Measurements from ENCODE around the gene DNAJC13. TPM values are rescaled to one million over a fixed set of nuclear protein-coding genes. Genes with fewer than 3 reads are reported as not detected.

The DNAJC13 gene
- total RNA-seq, 1 experiment from 2014 or later, result 18.1 TPM

DNA sequence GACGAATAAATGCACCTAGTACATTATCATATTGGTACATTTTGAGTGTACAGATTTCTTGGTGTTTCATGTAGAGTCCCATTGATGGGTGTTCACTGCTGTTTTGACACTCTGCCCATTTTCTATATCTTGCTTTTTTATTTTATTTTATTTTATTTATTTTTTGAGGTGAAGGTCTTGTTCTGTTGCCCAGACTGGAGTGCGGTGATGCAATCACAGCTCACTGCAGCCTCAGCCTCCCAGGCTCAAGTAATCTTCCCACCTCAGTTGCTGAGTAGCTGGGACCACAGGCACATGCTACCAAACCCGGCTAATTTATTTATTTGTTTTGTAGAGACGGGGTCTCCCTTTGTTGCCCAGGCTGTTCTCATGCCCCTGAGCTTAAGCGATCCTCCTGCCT lies 44.2 kb downstream of the DNAJC13 start:
- H4K5ac ChIP-seq (ENCODE audit: insufficient read length, low read depth, low read length), result no peak overlapping the region
- no peak overlapping the region for H3K4me3 Mint-ChIP-seq
- no peak overlapping the region for H4K8ac ChIP-seq (replicated peaks; ENCODE audit: insufficient read length, low read depth, low read length)
- no peak overlapping the region for H4K91ac ChIP-seq (ENCODE audit: insufficient read length, low read depth, low read length)
- no peak overlapping the region for H3K9ac ChIP-seq (ENCODE audit: extremely low read depth, insufficient read length, low read length)
- H3K79me2 ChIP-seq (ENCODE audit: insufficient read depth, low read length), result no peaks in the 10 kb centered on the region
- H3K18ac ChIP-seq (ENCODE audit: insufficient read length, low read depth, low read length), result no peak overlapping the region
- no peak overlapping the region for H3T11ph ChIP-seq (ENCODE audit: low read length)
- H3K4me2 ChIP-seq (ENCODE audit: insufficient read depth, insufficient read length, low read length), result no peak overlapping the region
- peaks cover 14 to 51% (median 29%) of the 10 kb centered on the region in 3 experiments; a peak in 6 of 7 replicates for H3K36me3 Mint-ChIP-seq (ENCODE audit: insufficient read depth in 1 of 3, low read depth in 3 of 3)
- H2BK120ac ChIP-seq (ENCODE audit: low read depth, low read length, poor library complexity, severe bottlenecking), result no peak overlapping the region
- H3K27ac ChIP-seq (ENCODE audit: insufficient read length, low read depth, low read length), result no peak overlapping the region
- H3K9me3 Mint-ChIP-seq, result no peaks in the 10 kb centered on the region
- H3K4me1 Mint-ChIP-seq, result no peaks in the 10 kb centered on the region
- no peaks in the 10 kb centered on the region for H3K79me1 ChIP-seq (ENCODE audit: insufficient read depth, low read depth, low read length, poor library complexity, severe bottlenecking)
- no CpG with 5 or more reads among the region's 5 CpGs for WGBS (ENCODE audit: extremely low coverage, insufficient read length, low lambda C conversion rate)
- no peak overlapping the region for H2BK20ac ChIP-seq (ENCODE audit: low read depth, low read length, poor library complexity, severe bottlenecking)
- H2BK5ac ChIP-seq (ENCODE audit: insufficient read length, low read length), result no peak overlapping the region
- H3K4me1 ChIP-seq (ENCODE audit: insufficient read depth, low read length), result no peaks in the 10 kb centered on the region
- no peak overlapping the region for H3K14ac ChIP-seq (ENCODE audit: insufficient read depth, low read length)
- H3K27me3 ChIP-seq (ENCODE audit: insufficient read depth, low read length), result no peaks in the 10 kb centered on the region
- no peaks in the 10 kb centered on the region for H3K9me3 ChIP-seq (ENCODE audit: control insufficient read depth, low read depth, low read length)
- no peaks in the 10 kb centered on the region for H4K20me1 ChIP-seq (ENCODE audit: control insufficient read depth, insufficient read depth, insufficient read length)
- no peak overlapping the region for H2BK12ac ChIP-seq (ENCODE audit: insufficient read length, low read depth, low read length)
- no peak overlapping the region for H3K4ac ChIP-seq (ENCODE audit: low read depth, low read length)
- no peak overlapping the region for H3K27ac Mint-ChIP-seq
- H3K23ac ChIP-seq (ENCODE audit: insufficient read length, low read depth, low read length), result no peak overlapping the region
- H3K23me2 ChIP-seq (ENCODE audit: insufficient read length, low read depth, low read length, poor library complexity, severe bottlenecking), result no peaks in the 10 kb centered on the region
- no peak overlapping the region for H2AFZ ChIP-seq (ENCODE audit: low read length)
- DNase-seq, result no peak
- H3K56ac ChIP-seq (ENCODE audit: insufficient read length, low read depth, low read length), result no peak overlapping the region
- no peak overlapping the region for H2BK15ac ChIP-seq (ENCODE audit: low read depth, low read length)
- H2AK5ac ChIP-seq (ENCODE audit: insufficient read length, low read length), result no peak overlapping the region
- H3K27me3 Mint-ChIP-seq (ENCODE audit: low read depth), result no peaks in the 10 kb centered on the region
- TF ChIP-seq, protein P1, sequence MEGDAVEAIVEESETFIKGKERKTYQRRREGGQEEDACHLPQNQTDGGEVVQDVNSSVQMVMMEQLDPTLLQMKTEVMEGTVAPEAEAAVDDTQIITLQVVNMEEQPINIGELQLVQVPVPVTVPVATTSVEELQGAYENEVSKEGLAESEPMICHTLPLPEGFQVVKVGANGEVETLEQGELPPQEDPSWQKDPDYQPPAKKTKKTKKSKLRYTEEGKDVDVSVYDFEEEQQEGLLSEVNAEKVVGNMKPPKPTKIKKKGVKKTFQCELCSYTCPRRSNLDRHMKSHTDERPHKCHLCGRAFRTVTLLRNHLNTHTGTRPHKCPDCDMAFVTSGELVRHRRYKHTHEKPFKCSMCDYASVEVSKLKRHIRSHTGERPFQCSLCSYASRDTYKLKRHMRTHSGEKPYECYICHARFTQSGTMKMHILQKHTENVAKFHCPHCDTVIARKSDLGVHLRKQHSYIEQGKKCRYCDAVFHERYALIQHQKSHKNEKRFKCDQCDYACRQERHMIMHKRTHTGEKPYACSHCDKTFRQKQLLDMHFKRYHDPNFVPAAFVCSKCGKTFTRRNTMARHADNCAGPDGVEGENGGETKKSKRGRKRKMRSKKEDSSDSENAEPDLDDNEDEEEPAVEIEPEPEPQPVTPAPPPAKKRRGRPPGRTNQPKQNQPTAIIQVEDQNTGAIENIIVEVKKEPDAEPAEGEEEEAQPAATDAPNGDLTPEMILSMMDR (conservative IDR thresholded peaks at IDR 0.05), result no peak
